SW480 (cell line): ENCODE results near the gene PPP1R8.

Experiments
- DNase-seq: peaks from one replicate; pipeline ENCODE4 v3.0.0-alpha.2; 2016; ENCODE audit warnings: low spot score

The PPP1R8 gene

GRCh38 chr1:27872059-27872801 is 41.6 kb downstream of the PPP1R8 start, which contains the start of gene THEMIS2:
TSS of gene THEMIS2 (plus strand) at chr1:27872544. CDS start at chr1:27872572, 28 bp downstream.
- DNase-seq = peak; percentile 17

GRCh38 chr1:27872802-27873551 is 42.4 kb downstream of the PPP1R8 start:
- DNase-seq = peak; percentile 7

GRCh38 chr1:27873671-27874384 is 43.2 kb downstream of the PPP1R8 start:
- DNase-seq = no peak

- DNase-seq = no peak
These were observed 45.9 kb downstream of the PPP1R8 start for GRCh38 chr1:27876341-27877114.

GRCh38 chr1:27877115-27877416 is 46.5 kb downstream of the PPP1R8 start:
- no peak for DNase-seq

- no peak for DNase-seq
These were observed 47.5 kb downstream of the PPP1R8 start for GRCh38 chr1:27878039-27878438.

DNA sequence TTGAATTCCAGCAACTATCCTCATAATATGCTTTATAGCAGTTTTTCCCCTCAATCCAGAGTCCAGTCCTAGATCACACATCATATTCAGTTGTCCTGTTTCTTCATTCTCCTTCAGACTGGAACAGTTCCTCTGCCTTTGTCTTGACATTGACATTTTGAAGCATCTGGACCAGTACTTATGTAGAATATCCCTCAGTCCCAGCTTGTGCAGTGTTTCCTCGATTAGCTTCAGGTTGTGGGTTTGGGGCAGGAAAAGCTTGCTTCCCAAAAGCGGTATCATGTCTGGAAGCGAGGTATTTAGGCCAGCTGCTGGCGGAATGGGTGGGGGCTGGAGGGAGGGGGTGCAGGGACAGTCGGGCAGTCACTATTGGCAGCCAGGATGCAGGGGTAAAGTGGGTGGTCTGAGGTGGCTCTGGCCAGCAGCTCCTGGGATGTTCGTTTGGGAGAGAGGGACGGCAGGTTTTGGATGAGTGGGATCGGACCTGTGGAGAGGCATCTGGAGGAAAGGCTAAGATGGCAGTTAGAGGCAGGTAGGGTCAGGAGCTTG is 48.3 kb downstream of the PPP1R8 start:
- DNase-seq = no peak

GRCh38 chr1:27879374-27880082 is 48.9 kb downstream of the PPP1R8 start:
- DNase-seq = no peak

- no peak for DNase-seq
These were observed 51.9 kb downstream of the PPP1R8 start for GRCh38 chr1:27882543-27882903.

DNA sequence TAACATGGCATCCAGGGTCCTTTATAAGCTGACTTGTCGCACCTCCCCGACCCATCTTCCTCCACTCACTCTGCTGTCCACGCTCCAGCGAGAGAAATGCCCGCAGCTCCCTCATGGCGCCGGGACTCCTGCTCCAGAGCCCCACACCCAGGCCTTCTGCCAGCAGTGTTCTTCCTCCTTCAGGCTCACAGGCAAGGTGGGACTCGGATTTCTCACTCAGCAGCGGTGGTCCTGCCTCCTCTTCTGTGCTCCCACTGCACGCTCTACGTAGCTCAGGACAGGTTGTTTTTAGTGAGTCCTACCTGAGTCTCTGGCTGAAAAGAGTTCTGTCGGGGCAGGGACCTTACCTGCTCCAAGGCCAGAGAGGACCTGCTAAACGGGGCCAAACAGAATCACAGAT is 53.0 kb downstream of the PPP1R8 start:
- no peak for DNase-seq

- DNase-seq = no peak
These were observed 53.7 kb downstream of the PPP1R8 start for GRCh38 chr1:27884006-27884954.

DNA sequence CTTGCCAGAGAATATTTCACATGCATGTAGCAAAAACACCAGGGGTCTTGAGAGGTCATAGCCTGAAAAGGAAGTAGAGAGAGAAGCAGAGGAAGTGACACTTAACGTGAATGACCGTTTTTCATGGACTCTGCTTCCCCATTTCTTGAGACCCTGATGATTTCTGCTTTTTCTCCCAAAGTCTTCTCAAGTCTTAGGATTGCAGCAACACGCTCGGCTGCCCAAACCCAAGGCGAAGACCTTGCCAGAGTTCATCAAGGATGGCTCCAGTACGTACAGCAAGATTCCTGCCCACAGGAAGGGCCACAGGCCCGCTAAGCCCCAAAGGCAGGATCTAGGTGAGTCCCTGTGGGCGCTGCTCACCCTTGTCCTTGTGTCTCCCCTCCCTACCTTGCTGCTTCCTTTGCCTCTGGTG is 54.5 kb downstream of the PPP1R8 start:
- no peak for DNase-seq

DNA sequence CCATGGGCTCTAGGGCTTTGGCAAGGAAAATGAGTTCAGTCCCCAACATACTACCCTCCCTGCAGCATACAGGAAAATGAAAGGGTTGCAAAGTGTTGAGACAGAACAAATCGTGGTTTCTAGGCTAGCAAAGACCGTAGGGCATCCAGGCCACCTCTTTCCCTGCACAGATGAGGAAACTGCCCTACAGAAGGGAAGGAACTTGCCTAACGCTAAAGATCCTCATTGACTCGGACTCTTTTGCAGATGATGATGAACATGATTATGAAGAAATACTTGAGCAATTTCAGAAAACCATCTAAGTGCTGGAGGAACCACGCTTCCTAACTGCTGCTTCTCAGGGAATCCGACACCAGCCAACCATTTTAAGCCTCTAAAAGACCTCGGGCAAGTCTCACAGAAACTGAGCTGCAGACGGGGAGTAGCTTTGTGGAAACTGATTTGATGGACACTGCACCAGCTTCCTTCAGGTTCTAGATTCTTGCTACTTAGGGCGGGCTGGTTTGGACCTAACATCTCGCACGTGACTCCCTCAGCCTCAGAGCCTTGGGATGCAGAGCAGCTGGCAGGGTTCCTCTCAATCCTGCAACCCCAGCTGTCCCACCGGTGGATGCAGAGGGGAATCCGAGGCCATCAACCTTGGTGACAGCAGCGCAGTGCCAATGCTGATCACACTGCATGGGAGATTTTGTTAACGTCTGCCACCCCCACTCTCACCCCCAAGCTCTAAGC is 55.2 kb downstream of the PPP1R8 start:
- no peak for DNase-seq

- DNase-seq = no peak
These were observed 55.7 kb downstream of the PPP1R8 start for GRCh38 chr1:27886353-27886679.

DNA sequence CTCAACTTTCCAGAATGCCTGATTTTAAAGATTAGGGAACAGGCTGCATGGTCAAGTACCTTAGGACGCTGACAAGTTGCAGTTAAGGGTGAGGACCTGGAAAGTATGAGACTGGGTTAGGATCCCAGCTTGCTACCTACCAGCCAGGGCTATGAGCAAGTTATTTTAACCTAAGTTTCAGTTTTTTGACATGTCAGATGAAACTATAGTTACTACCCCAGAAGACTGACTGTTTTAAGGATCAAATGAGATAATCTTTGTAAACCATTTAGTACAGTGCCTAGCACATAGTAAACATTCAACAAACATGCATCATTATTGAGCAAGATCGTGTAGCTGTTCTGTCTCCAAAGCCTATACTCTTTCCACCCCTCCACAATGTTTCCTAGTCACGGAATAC is 56.2 kb downstream of the PPP1R8 start:
- DNase-seq = no peak

DNA sequence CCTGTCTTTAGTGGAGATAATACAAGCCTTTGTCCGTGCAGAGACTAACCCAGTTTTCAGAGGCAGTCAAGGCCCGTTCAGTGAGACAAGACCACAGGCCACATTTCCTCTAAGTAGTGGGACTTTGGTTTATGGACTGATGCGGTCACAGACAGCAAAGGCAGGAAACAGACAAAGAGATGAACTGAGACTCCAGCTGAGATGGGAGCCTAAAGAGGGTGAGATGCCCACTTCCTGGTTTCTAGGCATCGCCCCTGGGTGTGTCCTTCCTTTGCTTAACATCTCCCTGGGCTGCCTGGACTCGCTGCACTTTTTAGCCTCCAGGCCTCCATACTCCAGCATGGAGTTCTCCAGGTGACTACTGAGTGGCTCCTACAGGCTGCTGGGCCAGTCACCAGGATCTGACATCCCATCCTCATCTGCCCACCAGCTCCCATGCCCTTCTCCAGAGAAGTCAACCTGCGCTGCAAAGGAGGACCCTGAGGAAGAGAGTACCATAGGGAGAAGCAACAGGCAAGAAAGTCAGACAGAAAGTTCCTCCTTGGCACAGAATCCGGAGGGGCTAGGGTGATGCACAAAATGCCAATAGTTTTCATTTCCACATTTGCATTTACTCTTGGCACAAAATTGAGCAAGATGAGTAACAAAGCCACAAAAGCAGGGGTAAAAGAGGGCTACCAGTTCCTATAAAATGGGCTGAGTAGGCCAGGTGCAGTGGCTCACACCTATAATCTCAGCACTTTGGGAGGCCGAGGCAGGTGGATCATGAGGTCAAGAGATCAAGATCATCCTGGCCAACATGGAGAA is 56.8 kb downstream of the PPP1R8 start:
- no peak for DNase-seq

GRCh38 chr1:27889506-27889905 is 58.9 kb downstream of the PPP1R8 start:
- DNase-seq = no peak

- no peak for DNase-seq
These were observed 60.8 kb downstream of the PPP1R8 start for GRCh38 chr1:27891196-27891889.
